Activated CD8-positive, alpha-beta memory T cell treated with anti-CD3 and anti-CD28 coated beads for 4 hours (primary cell): ENCODE results near the gene BABAM2.

Source experiments
- DNase-seq, 2 donors: peaks; one replicate each; pipeline ENCODE4 v3.0.0-alpha.2; 2020; ENCODE audit warnings: low read depth in 2 of 2

Gene BABAM2

GRCh38 chr2:28163028-28163427 is 272.5 kb downstream of the BABAM2 start:
- DNase-seq, result no peak

- DNase-seq, result no peak
These were observed 273.2 kb downstream of the BABAM2 start for GRCh38 chr2:28163627-28164279.

GRCh38 chr2:28164280-28164801 is 273.8 kb downstream of the BABAM2 start:
- no peak for DNase-seq

GRCh38 chr2:28165087-28165635 is 274.6 kb downstream of the BABAM2 start:
- DNase-seq, result no peak

- DNase-seq, result no peak
These were observed 276.4 kb downstream of the BABAM2 start for GRCh38 chr2:28166956-28167355.

GRCh38 chr2:28168376-28168775 is 277.8 kb downstream of the BABAM2 start:
- DNase-seq, result no peak

- no peak for DNase-seq
These were observed 279.0 kb downstream of the BABAM2 start for GRCh38 chr2:28169492-28169891.

GRCh38 chr2:28172114-28172898 is 281.8 kb downstream of the BABAM2 start:
- DNase-seq, result no peak

GRCh38 chr2:28173377-28173776 is 282.8 kb downstream of the BABAM2 start:
- DNase-seq, result no peak

GRCh38 chr2:28174211-28174610 is 283.7 kb downstream of the BABAM2 start:
- no peak for DNase-seq

- DNase-seq, result no peak
These were observed 284.5 kb downstream of the BABAM2 start for GRCh38 chr2:28175028-28175427.

- no peak for DNase-seq
These were observed 288.4 kb downstream of the BABAM2 start for GRCh38 chr2:28178946-28179345.

GRCh38 chr2:28181801-28182200 is 291.3 kb downstream of the BABAM2 start:
- no peak for DNase-seq

GRCh38 chr2:28182348-28182747 is 291.8 kb downstream of the BABAM2 start:
- DNase-seq, result no peak

GRCh38 chr2:28185153-28185552 is 294.6 kb downstream of the BABAM2 start:
- DNase-seq, result no peak

- no peak for DNase-seq
These were observed 295.4 kb downstream of the BABAM2 start for GRCh38 chr2:28185891-28186290.

- DNase-seq, result no peak
These were observed 296.7 kb downstream of the BABAM2 start for GRCh38 chr2:28187186-28187585.

GRCh38 chr2:28188436-28188835 is 297.9 kb downstream of the BABAM2 start:
- DNase-seq, result no peak

- no peak for DNase-seq
These were observed 303.3 kb downstream of the BABAM2 start for GRCh38 chr2:28193630-28194403.

GRCh38 chr2:28199995-28200679 is 309.6 kb downstream of the BABAM2 start:
- no peak for DNase-seq

- DNase-seq, result no peak
These were observed 311.2 kb downstream of the BABAM2 start for GRCh38 chr2:28201671-28202180.
